GM18951 (cell line): ENCODE measurements around the gene MEPE.

ENCODE experiments used
- POLR2A ChIP-seq: IDR thresholded peaks from 4 replicates; pipeline ENCODE4 v1.6.1; 2011; ENCODE audit warnings: mild to moderate bottlenecking; ENCODE audit not compliant: insufficient read length, insufficient read depth; ENCODE audit errors: extremely low read depth
- in situ Hi-C: fragments of 300-500 bp; cut with MboI; formaldehyde crosslinking; loops from one replicate; pipeline ENCODE4 v1.12.0; 2022; ENCODE audit warnings: low sequenced_read_pairs, mixed read lengths, inconsistent platforms; ENCODE audit not compliant: unreplicated experiment

MEPE gene

GRCh38 chr4:87832669-87833068 is at the start of gene MEPE:
TSS of gene MEPE (plus strand) at chr4:87832969. CDS start at chr4:87834715, 1,746 bp downstream.
- in situ Hi-C loops: loop anchor here (25.0 kb wide), 1 partner anchor 380 kb away; no protein-coding TSS in a partner anchor
- no peak for TF ChIP-seq POLR2A

DNA sequence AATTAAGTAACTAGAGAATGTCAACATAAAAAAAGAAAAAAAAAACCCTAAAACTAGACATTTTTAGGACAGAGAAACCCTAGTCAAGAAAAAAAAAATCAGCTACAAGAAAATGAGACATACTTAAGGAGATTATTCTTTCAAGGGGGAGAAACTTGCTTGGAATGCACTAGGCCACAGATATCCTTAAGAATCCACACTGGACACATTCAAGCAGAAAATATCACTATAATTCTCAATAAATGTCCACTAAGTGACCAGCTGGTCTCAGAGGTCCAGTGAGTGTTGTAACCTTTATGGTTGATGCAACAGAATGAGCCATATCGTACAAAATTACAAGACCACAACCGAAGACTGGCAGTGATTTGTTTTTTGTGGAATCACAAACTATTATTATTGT is 49.0 kb upstream of the MEPE start:
- TF ChIP-seq POLR2A: no peak
- in situ Hi-C loops: no loop called here

DNA sequence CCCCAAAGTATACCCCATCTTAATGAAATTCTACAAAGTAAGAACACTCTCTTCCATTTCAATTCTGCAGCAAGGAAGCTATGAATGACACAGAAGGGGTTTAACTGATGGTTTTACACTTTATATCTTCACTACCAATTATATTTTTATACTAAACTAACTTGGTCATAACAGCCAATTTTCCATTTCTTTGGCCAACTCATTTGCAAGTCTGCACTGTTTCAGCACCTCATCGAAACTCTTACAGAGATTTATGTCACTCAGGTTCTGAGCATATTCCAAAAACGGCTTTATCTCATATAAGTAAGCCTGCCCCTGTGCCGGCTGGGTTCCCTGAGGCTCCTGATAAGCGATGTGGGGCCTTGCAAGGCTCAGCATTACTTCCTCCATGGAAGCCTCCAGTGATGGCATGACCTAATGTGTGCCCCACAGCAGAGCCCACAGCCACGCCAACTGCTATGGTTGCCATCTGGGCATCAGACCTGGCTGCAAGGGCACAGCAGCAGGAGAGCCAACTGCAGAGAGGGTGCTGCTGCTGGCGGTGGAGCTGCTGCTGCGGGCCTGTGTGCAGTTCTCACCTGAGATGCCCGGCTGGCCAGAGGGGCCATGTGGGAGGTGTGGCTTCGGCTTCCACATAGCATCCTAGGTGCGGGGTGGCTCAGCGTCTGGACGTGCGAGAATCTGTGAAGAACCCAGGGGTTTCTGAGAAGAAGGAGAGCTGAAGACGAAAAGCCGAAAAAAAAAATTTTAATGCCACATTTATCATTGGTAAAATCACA is 46.8 kb upstream of the MEPE start:
- no peak for TF ChIP-seq POLR2A

GRCh38 chr4:87799301-87800113 is 33.3 kb upstream of the MEPE start, which contains the start of gene IBSP:
TSS of gene IBSP (plus strand) at chr4:87799554. CDS start at chr4:87802362, 2,808 bp downstream.
- TF ChIP-seq POLR2A: no peak
- in situ Hi-C loops: no loop called here

More for the DNA sequence above, 46.8 kb upstream of the MEPE start:
- in situ Hi-C loops: no loop called here

DNA sequence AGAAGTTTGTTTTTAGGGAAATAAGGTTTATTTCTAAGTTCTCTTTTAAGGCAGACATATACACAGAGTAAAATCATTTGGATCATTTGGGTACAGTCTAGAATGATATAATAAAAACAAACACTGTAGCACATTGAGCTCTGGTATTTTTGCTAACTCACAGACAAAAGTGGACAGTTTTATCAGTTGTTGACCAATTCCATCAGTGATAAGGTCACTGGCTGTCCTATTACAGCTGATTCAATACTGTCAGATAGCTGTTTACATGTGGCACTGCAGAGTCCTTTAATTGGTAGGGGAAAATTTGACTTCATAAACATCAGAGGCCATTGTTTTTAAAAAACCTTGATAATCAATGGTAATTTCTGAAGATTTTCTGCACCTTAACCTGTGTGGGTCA is 29.9 kb upstream of the MEPE start:
- in situ Hi-C loops: no loop called here
- no peak for TF ChIP-seq POLR2A

DNA sequence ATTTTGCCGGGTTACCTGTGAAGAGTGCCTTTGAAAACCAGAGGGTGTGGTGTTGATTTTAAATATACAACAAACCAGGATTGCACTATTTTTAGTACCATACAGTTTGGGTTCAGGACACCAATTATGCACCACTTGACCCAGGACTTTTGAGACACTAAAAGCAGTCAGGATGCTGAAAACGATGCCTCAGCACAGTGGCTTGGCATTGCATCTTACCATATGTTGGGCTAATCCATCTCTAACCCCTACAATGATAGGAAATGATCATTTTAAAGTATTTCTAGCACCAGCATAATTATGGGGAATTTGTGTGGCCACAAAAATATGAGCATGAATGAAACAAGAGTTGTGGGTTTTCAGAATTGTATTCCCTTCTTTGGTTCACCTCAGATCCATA is 29.3 kb upstream of the MEPE start:
- no peak for TF ChIP-seq POLR2A
- in situ Hi-C loops: no loop called here

DNA sequence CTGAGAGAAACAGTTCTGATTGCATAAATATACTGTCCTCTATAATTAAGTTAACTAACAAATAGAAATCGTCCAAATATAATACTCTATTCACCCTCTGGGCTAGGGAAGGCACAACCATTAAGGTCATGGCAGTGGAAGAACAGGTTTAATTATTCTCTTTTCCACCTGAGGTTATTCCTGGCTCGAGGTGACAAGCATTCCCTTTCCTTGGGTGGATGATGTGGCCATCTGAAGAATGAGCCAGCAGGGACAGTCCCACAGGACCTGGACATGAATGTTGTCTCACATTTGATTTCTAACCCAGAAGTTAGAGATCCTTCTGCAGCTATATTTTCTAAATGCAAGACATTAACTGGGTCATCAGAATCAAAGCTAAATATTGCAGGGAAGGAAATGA is 27.9 kb upstream of the MEPE start:
- TF ChIP-seq POLR2A: no peak
- in situ Hi-C loops: no loop called here

DNA sequence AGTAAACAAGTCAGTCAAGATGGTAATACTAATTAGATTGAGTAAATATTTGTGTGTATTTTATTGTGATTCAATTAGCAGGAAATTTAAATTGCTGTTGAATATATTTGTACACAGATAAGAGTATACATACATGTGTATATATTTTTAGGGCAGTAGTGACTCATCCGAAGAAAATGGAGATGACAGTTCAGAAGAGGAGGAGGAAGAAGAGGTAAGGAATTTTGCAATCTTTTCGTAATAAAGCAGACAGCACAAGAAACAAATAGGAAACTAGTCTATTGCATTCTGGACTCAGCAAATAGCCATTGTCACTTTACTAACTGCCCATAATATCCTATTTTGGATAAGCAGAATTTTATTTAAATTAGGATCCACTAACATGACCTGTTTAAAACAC is 26.8 kb upstream of the MEPE start:
- TF ChIP-seq POLR2A: no peak
- in situ Hi-C loops: no loop called here

- in situ Hi-C loops: no loop called here
Measured at GRCh38 chr4:87806520-87806919, 26.2 kb upstream of the MEPE start.

GRCh38 chr4:87807402-87807801 is 25.4 kb upstream of the MEPE start:
- no peak for TF ChIP-seq POLR2A
- in situ Hi-C loops: no loop called here

More at GRCh38 chr4:87806520-87806919, 26.2 kb upstream of the MEPE start:
- no peak for TF ChIP-seq POLR2A

- in situ Hi-C loops: no loop called here
- no peak for TF ChIP-seq POLR2A
Measured at GRCh38 chr4:87811977-87812376, 20.8 kb upstream of the MEPE start.

DNA sequence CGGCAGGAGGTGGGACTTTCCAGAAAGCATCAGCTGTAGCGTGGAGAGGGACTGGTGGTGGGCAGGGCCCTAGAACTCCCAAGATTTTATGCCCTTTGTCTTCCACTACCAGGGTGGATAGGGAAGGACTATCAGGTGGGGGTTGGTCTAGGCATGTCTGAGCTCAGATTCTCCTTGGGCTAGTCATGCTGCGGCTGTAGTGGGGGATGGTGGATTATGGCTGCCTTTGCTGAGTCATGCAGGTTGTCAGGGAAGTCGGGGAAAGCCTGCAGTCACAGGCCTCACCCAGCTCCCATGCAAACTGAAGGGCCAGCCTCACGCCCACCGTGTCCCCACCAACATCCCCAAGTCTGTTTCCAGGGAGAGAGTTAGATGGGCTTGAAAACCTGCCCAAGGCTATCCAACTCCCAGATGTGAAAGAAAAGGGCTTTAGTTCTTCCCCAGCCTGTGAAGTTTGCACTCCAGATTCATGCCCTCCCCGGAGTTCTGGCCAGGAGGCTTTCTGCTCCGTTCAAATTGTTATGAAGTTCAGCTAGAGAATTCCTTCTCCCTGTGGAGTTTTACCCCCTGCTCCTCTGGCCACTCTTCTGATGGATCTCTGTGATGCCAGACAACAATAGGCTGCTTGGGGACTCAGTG is 13.4 kb upstream of the MEPE start:
- in situ Hi-C loops: no loop called here
- TF ChIP-seq POLR2A: no peak

- TF ChIP-seq POLR2A: no peak
- in situ Hi-C loops: no loop called here
Measured at GRCh38 chr4:87823200-87823599, 9.6 kb upstream of the MEPE start.
